Osteocyte (in vitro differentiated cells): ENCODE results near the gene ACAD11. TPM values are rescaled to one million over a fixed set of nuclear protein-coding genes. Genes with fewer than 3 reads are reported as not detected.
A peak's percentile ranks its signal among the peaks of the same experiment; 100 is the strongest.
"Not testable (repeated sequence)": the region's sequence is repeated elsewhere in the genome, so short reads cannot be mapped to it uniquely, and the experiment has no call there.

Source experiments
- DNase-seq: peaks from one replicate; pipeline ENCODE4 v3.0.0; 2021; ENCODE audit warnings: mixed read lengths; ENCODE audit not compliant: unreplicated experiment; ENCODE audit errors: extremely low spot score
- H3K27ac Mint-ChIP-seq: one replicate; pipeline ENCODE4 v1.8.0; 2021; ENCODE audit warnings: mild to moderate bottlenecking, mixed read lengths; ENCODE audit not compliant: unreplicated experiment
- H3K27me3 Mint-ChIP-seq: one replicate; pipeline ENCODE4 v1.8.0; 2021; ENCODE audit warnings: mixed read lengths; ENCODE audit not compliant: unreplicated experiment
- H3K36me3 Mint-ChIP-seq: one replicate; pipeline ENCODE4 v1.8.0; 2021; ENCODE audit warnings: mixed read lengths; ENCODE audit not compliant: unreplicated experiment
- H3K4me1 Mint-ChIP-seq: one replicate; pipeline ENCODE4 v1.8.0; 2021; ENCODE audit warnings: mixed read lengths; ENCODE audit not compliant: unreplicated experiment
- H3K4me3 Mint-ChIP-seq: one replicate; pipeline ENCODE4 v1.8.0; 2021; ENCODE audit warnings: mild to moderate bottlenecking, moderate library complexity, mixed read lengths; ENCODE audit not compliant: unreplicated experiment
- H3K9me3 Mint-ChIP-seq: one replicate; pipeline ENCODE4 v1.8.0; 2021; ENCODE audit warnings: mixed read lengths; ENCODE audit not compliant: unreplicated experiment
- CTCF ChIP-seq: fragments of 200-600 bp; sonication (generic); IDR thresholded peaks from 2 replicates; pipeline ENCODE4 v1.5.0; 2021; ENCODE audit warnings: antibody characterized with exemption, mild to moderate bottlenecking, moderate library complexity
- total RNA-seq: library from RNA; stranded (reverse); gene quantifications from 2 replicates; pipeline ENCODE4 v1.2.1, GENCODE V29; 2021

Gene ACAD11
- total RNA-seq, 1 donor from 2014 or later = 22.6 TPM

GRCh38 chr3:132641837-132642538, 17.6 kb downstream of the ACAD11 start:
- DNase-seq = no peak
- Mint-ChIP-seq H3K9me3 (no peaks in the 10 kb centered on the region), H3K27ac (no peak overlapping the region), H3K4me3 (no peak overlapping the region), H3K4me1 (peaks cover 11% of the 10 kb centered on the region), H3K36me3 (peaks cover 8% of the 10 kb centered on the region), H3K27me3 (no peaks in the 10 kb centered on the region)
- TF ChIP-seq CTCF = peak; percentile 79

GRCh38 chr3:132641427-132641826, 18.2 kb downstream of the ACAD11 start:
- not testable (repeated sequence) for H3K27me3 Mint-ChIP-seq, DNase-seq, H3K4me3 Mint-ChIP-seq, H3K9me3 Mint-ChIP-seq, H3K27ac Mint-ChIP-seq
- peaks cover 13% of the 10 kb centered on the region for H3K4me1 Mint-ChIP-seq
- peaks cover 11% of the 10 kb centered on the region for H3K36me3 Mint-ChIP-seq

- H3K27ac Mint-ChIP-seq = no peak overlapping the region
- H3K4me1 Mint-ChIP-seq = peaks cover 13% of the 10 kb centered on the region
- no peak for TF ChIP-seq CTCF
- H3K36me3 Mint-ChIP-seq = peaks cover 16% of the 10 kb centered on the region
- DNase-seq = no peak
- H3K9me3 Mint-ChIP-seq = no peaks in the 10 kb centered on the region
- H3K4me3 Mint-ChIP-seq = no peak overlapping the region
- no peaks in the 10 kb centered on the region for H3K27me3 Mint-ChIP-seq
Observed at GRCh38 chr3:132638706-132639105, 20.9 kb downstream of the ACAD11 start.

- Mint-ChIP-seq H3K4me3 (no peak overlapping the region), H3K27me3 (no peaks in the 10 kb centered on the region), H3K9me3 (no peaks in the 10 kb centered on the region), H3K4me1 (peaks cover 13% of the 10 kb centered on the region), H3K36me3 (peaks cover 19% of the 10 kb centered on the region), H3K27ac (peak overlapping the region; percentile 40)
- TF ChIP-seq CTCF = no peak
- no peak for DNase-seq
Observed at GRCh38 chr3:132637590-132637989, 22.0 kb downstream of the ACAD11 start.

- Mint-ChIP-seq H3K36me3 (peaks cover 19% of the 10 kb centered on the region), H3K27me3 (no peaks in the 10 kb centered on the region), H3K9me3 (no peaks in the 10 kb centered on the region), H3K4me1 (peaks cover 18% of the 10 kb centered on the region), H3K4me3 (no peak overlapping the region), H3K27ac (no peak overlapping the region)
- TF ChIP-seq CTCF = no peak
- no peak for DNase-seq
Observed at GRCh38 chr3:132635052-132635451, 24.6 kb downstream of the ACAD11 start.
